Body of pancreas (tissue), 4 donors: Measurements from ENCODE around the gene RETN. TPM values are rescaled to one million over a fixed set of nuclear protein-coding genes. Genes with fewer than 3 reads are reported as not detected.
"Not testable (repeated sequence)": the region's sequence is repeated elsewhere in the genome, so short reads cannot be mapped to it uniquely, and the experiment has no call there.

ENCODE experiments used
- ATAC-seq: fragments of 150-250 bp; one replicate; pipeline ENCODE4 v1.9.1; 2016
- DNase-seq, 4 donors: peaks; one replicate each; pipeline ENCODE4 v3.0.0-alpha.2; 2019
- H3K27ac ChIP-seq, 4 donors: fragments of 200-600 bp; sonication (generic); 1 replicate in 3 of 4; 2 replicates in 1 of 4; pipeline versions ENCODE4 v1.5.1 to v1.6.1; 2016 to 2019; ENCODE audit warnings: mild to moderate bottlenecking in 1 of 4, mixed read lengths in 1 of 4, moderate library complexity in 1 of 4
- H3K27me3 ChIP-seq, 2 donors: fragments of 200-600 bp; sonication (generic); one replicate each; pipeline ENCODE4 v1.6.0; 2016; ENCODE audit warnings: mild to moderate bottlenecking in 1 of 2
- H3K36me3 ChIP-seq, 2 donors: fragments of 200-600 bp; sonication (generic); replicated peaks in 1 of 2; 2 replicates each; pipeline ENCODE4 v1.5.1; 2016; ENCODE audit warnings: low read depth in 2 of 2; ENCODE audit not compliant: insufficient read depth in 1 of 2
- H3K4me1 ChIP-seq: fragments of 200-600 bp; sonication (generic); one replicate; pipeline ENCODE4 v1.6.0; 2016
- H3K4me3 ChIP-seq, 2 donors: fragments of 200-600 bp; sonication (generic); 1 replicate in 1 of 2; 2 replicates in 1 of 2; pipeline ENCODE4 v1.5.1; 2016 to 2019
- H3K9me3 ChIP-seq, 3 donors: fragments of 200-600 bp; sonication (generic); 1 replicate in 2 of 3; 2 replicates in 1 of 3; pipeline ENCODE4 v1.5.1; 2016
- CTCF ChIP-seq, 7 experiments: fragments of 450-650 bp in 4 of 7; fragments of 200-600 bp in 3 of 7; sonication (generic) in 3 of 7; IDR thresholded peaks; one replicate each; pipeline ENCODE4 v1.5.1; 2016 to 2019; ENCODE audit warnings: antibody characterized with exemption in 7 of 7
- POLR2A ChIP-seq, 3 donors: fragments of 450-650 bp; IDR thresholded peaks; one replicate each; pipeline ENCODE4 v1.6.1; 2016; ENCODE audit warnings: antibody characterized with exemption in 3 of 3, mild to moderate bottlenecking in 2 of 3
- WGBS, 2 donors: methylation state at CpG; one replicate each; pipeline ENCODE4 v1.1.5; 2017; 5-methylcytosine and 5-hydroxymethylcytosine counted together
- intact Hi-C: fragments of 100-400 bp; cut with DNase I; formaldehyde crosslinking; loops from one replicate; pipeline ENCODE4 v1.15.1; 2023
- total RNA-seq, 2 donors: library from RNA; depleted of rRNA; stranded (reverse); fragments of >200 nt; gene quantifications; one replicate each; pipeline ENCODE4 v1.1.0, GENCODE V29; 2016

RETN gene
- total RNA-seq, 2 donors from 2014 or later, result not detected

- DNase-seq, result no peak
- no peak for TF ChIP-seq CTCF (IDR thresholded peaks at IDR 0.05)
- no peak for TF ChIP-seq POLR2A (IDR thresholded peaks at IDR 0.05)
- Histone ChIP-seq H3K4me3 (no peak overlapping the region), H3K36me3 (peaks cover 0 to 2% of the 10 kb centered on the region in 2 donors), H3K27me3 (no peaks in the 10 kb centered on the region), H3K27ac (no peak overlapping the region), H3K4me1 (peaks cover 22% of the 10 kb centered on the region), H3K9me3 (no peaks in the 10 kb centered on the region)
- intact Hi-C loops, result no loop called here
- 83 to 91% methylated on average over 11 to 39 of the region's 43 CpGs for WGBS, 2 donors
- no peak for ATAC-seq
These were observed 27.3 kb upstream of the RETN start for GRCh38 chr19:7641290-7642276.

- intact Hi-C loops, result no loop called here
- 81 to 93% methylated on average over 17 to 19 of the region's 27 CpGs for WGBS, 2 donors
- no peak overlapping the region for H3K4me3 ChIP-seq
- peaks cover 18% of the 10 kb centered on the region for H3K4me1 ChIP-seq
- H3K27ac ChIP-seq, result no peak overlapping the region
- DNase-seq (peak in 1 of 4 donors; percentile 11), ATAC-seq (no peak)
- H3K9me3 ChIP-seq, result no peaks in the 10 kb centered on the region
- TF ChIP-seq CTCF (IDR thresholded peaks at IDR 0.05), result no peak
- peaks cover 0 to 2% of the 10 kb centered on the region in 2 donors for H3K36me3 ChIP-seq
- H3K27me3 ChIP-seq, result no peaks in the 10 kb centered on the region
These were observed 26.4 kb upstream of the RETN start for GRCh38 chr19:7642295-7643030.

GRCh38 chr19:7643031-7643415 is 25.8 kb upstream of the RETN start:
- Histone ChIP-seq H3K27me3 (no peaks in the 10 kb centered on the region), H3K27ac (no peak overlapping the region), H3K4me1 (peaks cover 13% of the 10 kb centered on the region), H3K36me3 (peaks cover 0 to 2% of the 10 kb centered on the region in 2 donors), H3K4me3 (no peak overlapping the region), H3K9me3 (no peaks in the 10 kb centered on the region)
- no peak for ATAC-seq
- 90 to 94% methylated on average over 7 to 8 of the region's 8 CpGs for WGBS, 2 donors
- intact Hi-C loops, result no loop called here
- no peak for TF ChIP-seq CTCF (IDR thresholded peaks at IDR 0.05)
- TF ChIP-seq POLR2A (IDR thresholded peaks at IDR 0.05), result no peak
- no peak for DNase-seq

GRCh38 chr19:7643629-7644549 is 25.0 kb upstream of the RETN start:
- DNase-seq, result peak; percentile 30 to 49 (median 41)
- H3K27ac ChIP-seq, ATAC-seq, H3K27me3 ChIP-seq, H3K36me3 ChIP-seq, H3K9me3 ChIP-seq, H3K4me3 ChIP-seq, H3K4me1 ChIP-seq, intact Hi-C loops: not testable (repeated sequence)
- 54 to 70% methylated on average over 9 to 10 of the region's 10 CpGs for WGBS, 2 donors
